GM23338 (cell line): ENCODE measurements around the gene ROR1. TPM values are rescaled to one million over a fixed set of nuclear protein-coding genes. Genes with fewer than 3 reads are reported as not detected.

Source experiments
- ATAC-seq: fragments of 200-7000 bp; cut with Tn5 transposase; 3 replicates; pipeline ENCODE4 v1.9.1; 2020
- DNase-seq: peaks from one replicate; pipeline ENCODE4 v3.0.0-alpha.2; 2015; ENCODE audit warnings: low spot score
- H2AFZ ChIP-seq: fragments of 200-600 bp; sonication (generic); 2 replicates; pipeline ENCODE4 v1.8.0; 2016; ENCODE audit warnings: antibody characterized with exemption, mild to moderate bottlenecking, moderate library complexity
- H3F3A ChIP-seq: fragments of 200-600 bp; sonication (generic); replicated peaks from 2 replicates; pipeline ENCODE4 v1.8.0; 2017; ENCODE audit warnings: antibody characterized with exemption, mixed run types, low read depth
- H3K27ac ChIP-seq: fragments of 200-600 bp; sonication (generic); 2 replicates; pipeline ENCODE4 v1.6.1; 2016; ENCODE audit warnings: low read depth
- H3K27me3 ChIP-seq: fragments of 200-600 bp; sonication (generic); 2 replicates; pipeline ENCODE4 v1.8.0; 2016; ENCODE audit warnings: mild to moderate bottlenecking, mixed run types, moderate library complexity; ENCODE audit not compliant: insufficient read depth
- H3K36me3 ChIP-seq: fragments of 200-600 bp; sonication (generic); 2 replicates; pipeline ENCODE4 v1.8.0; 2016; ENCODE audit warnings: mild to moderate bottlenecking; ENCODE audit not compliant: insufficient read depth
- H3K4me1 ChIP-seq: fragments of 200-600 bp; sonication (generic); 2 replicates; pipeline ENCODE4 v1.8.0; 2016; ENCODE audit warnings: mild to moderate bottlenecking, moderate library complexity; ENCODE audit not compliant: insufficient read depth
- H3K4me2 ChIP-seq: fragments of 200-600 bp; sonication (generic); 2 replicates; pipeline ENCODE4 v1.7.1; 2017; ENCODE audit warnings: mixed run types
- H3K4me3 ChIP-seq: fragments of 200-600 bp; sonication (generic); 2 replicates; pipeline ENCODE4 v1.6.1; 2016; ENCODE audit warnings: mixed run types
- H3K79me2 ChIP-seq: fragments of 200-600 bp; sonication (generic); replicated peaks from 2 replicates; pipeline ENCODE4 v1.8.0; 2017; ENCODE audit warnings: mild to moderate bottlenecking; ENCODE audit not compliant: insufficient read depth
- H3K9me2 ChIP-seq: fragments of 200-600 bp; sonication (generic); 2 replicates; pipeline ENCODE4 v1.8.0; 2017; ENCODE audit not compliant: insufficient read depth
- H4K20me1 ChIP-seq: fragments of 200-600 bp; sonication (generic); replicated peaks from 2 replicates; pipeline ENCODE4 v1.8.0; 2017; ENCODE audit warnings: mild to moderate bottlenecking; ENCODE audit not compliant: insufficient read depth
- H3K27ac Mint-ChIP-seq: 2 replicates; pipeline ENCODE4 v1.8.0; 2020; ENCODE audit warnings: inconsistent platforms, mild to moderate bottlenecking, moderate library complexity, mixed read lengths
- H3K27me3 Mint-ChIP-seq: 3 replicates; pipeline ENCODE4 v1.8.0; 2022; ENCODE audit warnings: low read depth, mild to moderate bottlenecking, moderate library complexity, mixed read lengths, inconsistent platforms; ENCODE audit not compliant: insufficient read depth, poor library complexity
- H3K36me3 Mint-ChIP-seq: 3 replicates; pipeline ENCODE4 v1.8.0; 2021; ENCODE audit warnings: low read depth, mild to moderate bottlenecking, inconsistent platforms, moderate library complexity, mixed read lengths
- H3K4me1 Mint-ChIP-seq: 3 replicates; pipeline ENCODE4 v1.8.0; 2020; ENCODE audit warnings: mild to moderate bottlenecking, inconsistent platforms, mixed read lengths
- H3K4me3 Mint-ChIP-seq: 3 replicates; pipeline ENCODE4 v1.8.0; 2021; ENCODE audit warnings: moderate library complexity, mild to moderate bottlenecking, inconsistent platforms, mixed read lengths
- H3K9me3 Mint-ChIP-seq: 3 replicates; pipeline ENCODE4 v1.8.0; 2020; ENCODE audit warnings: moderate library complexity, mild to moderate bottlenecking, inconsistent platforms, mixed read lengths
- CTCF ChIP-seq, 2 experiments: fragments of 200-600 bp in 1 of 2; sonication (generic) in 1 of 2; conservative IDR thresholded peaks; 2 replicates each; pipeline versions ENCODE4 v1.5.1 to v1.6.1; 2016 to 2017; ENCODE audit warnings: antibody characterized with exemption in 2 of 2, low read depth in 2 of 2, mild to moderate bottlenecking in 2 of 2, moderate library complexity in 1 of 2
- ETS1 ChIP-seq: IDR thresholded peaks from 2 replicates; pipeline ENCODE4 v1.6.1; 2016; ENCODE audit warnings: antibody characterized with exemption
- EZH2 ChIP-seq: fragments of 200-600 bp; sonication (generic); IDR thresholded peaks from one replicate; pipeline ENCODE4 v1.8.0; 2017; ENCODE audit warnings: antibody characterized with exemption, mild to moderate bottlenecking, low read depth; ENCODE audit not compliant: unreplicated experiment
- EZH2phosphoT487 ChIP-seq: fragments of 200-600 bp; sonication (generic); IDR thresholded peaks from one replicate; pipeline ENCODE4 v1.8.1; 2018; ENCODE audit warnings: antibody characterized with exemption; ENCODE audit not compliant: unreplicated experiment
- JUNB ChIP-seq: IDR thresholded peaks from one replicate; pipeline ENCODE4 v1.6.1; 2016; ENCODE audit warnings: antibody characterized with exemption; ENCODE audit not compliant: unreplicated experiment
- POLR2AphosphoS5 ChIP-seq: IDR thresholded peaks from 2 replicates; pipeline ENCODE4 v1.6.1; 2016; ENCODE audit warnings: antibody characterized with exemption, low read depth
- REST ChIP-seq: IDR thresholded peaks from one replicate; pipeline ENCODE4 v1.6.1; 2018; ENCODE audit warnings: antibody characterized with exemption; ENCODE audit not compliant: unreplicated experiment
- STAT1 ChIP-seq: IDR thresholded peaks from one replicate; pipeline ENCODE4 v1.6.1; 2016; ENCODE audit warnings: antibody characterized with exemption; ENCODE audit not compliant: unreplicated experiment
- ZNF114 ChIP-seq: fragments of 250-450 bp; sonication (Bioruptor Pico); IDR thresholded peaks from 2 replicates; pipeline ENCODE4 v1.5.0; 2020; ENCODE audit warnings: mild to moderate bottlenecking, moderate library complexity
- ZNF331 ChIP-seq: fragments of 250-450 bp; sonication (Bioruptor Pico); IDR thresholded peaks from 2 replicates; pipeline ENCODE4 v1.5.0; 2020; ENCODE audit warnings: low read depth, mild to moderate bottlenecking, moderate library complexity
- ZNF462 ChIP-seq: fragments of 250-450 bp; sonication (Bioruptor Pico); IDR thresholded peaks from 2 replicates; pipeline ENCODE4 v1.5.0; 2020; ENCODE audit warnings: mild to moderate bottlenecking, moderate library complexity
- polyA plus RNA-seq: library from polyadenylated mRNA; unstranded; fragments of >200 nt; fragmentation: Nextera tagmentation; extraction: Ambion mirVana; gene quantifications from 2 replicates; pipeline ENCODE4 v1.2.1, GENCODE V29; 2016
- total RNA-seq: library from RNA; depleted of rRNA; stranded (reverse); fragments of >200 nt; shearing (Covaris generic); gene quantifications from 2 replicates; pipeline ENCODE4 v1.2.3, GENCODE V29; 2014

The ROR1 gene
- total and polyA plus RNA-seq, 2 experiments from 2014 or later = 59.7 to 96.0 TPM

- peaks cover 87% of the 10 kb centered on the region for H3K4me1 Mint-ChIP-seq
These were observed 26.0 kb downstream of the ROR1 start for GRCh38 chr1:63799820-63800219.

More at GRCh38 chr1:63799820-63800219, 26.0 kb downstream of the ROR1 start:
- H3K9me2 ChIP-seq = no peaks in the 10 kb centered on the region
- H3K27me3 Mint-ChIP-seq = peaks cover 10% of the 10 kb centered on the region
- H2AFZ ChIP-seq = no peak overlapping the region
- H3K36me3 ChIP-seq = no peaks in the 10 kb centered on the region
- no peak overlapping the region for H3K4me2 ChIP-seq
- no peaks in the 10 kb centered on the region for H3K9me3 Mint-ChIP-seq
- H3K27ac ChIP-seq = no peak overlapping the region
- no peak for TF ChIP-seq EZH2
- TF ChIP-seq ETS1 = no peak
- TF ChIP-seq ZNF114 (CRISPR knock-in tag) = no peak
- no peak for TF ChIP-seq REST
- TF ChIP-seq JUNB = no peak
- no peak for TF ChIP-seq CTCF (conservative IDR thresholded peaks at IDR 0.05; ENCODE audit: low read depth in 2 of 2)
- no peak for TF ChIP-seq ZNF331 (CRISPR knock-in tag)
- no peak for TF ChIP-seq EZH2phosphoT487
- TF ChIP-seq POLR2AphosphoS5 = no peak
- no peak for TF ChIP-seq STAT1
- TF ChIP-seq ZNF462 = no peak
- no peak for DNase-seq
- ATAC-seq = no peak
- H3K4me1 ChIP-seq = peaks cover 92% of the 10 kb centered on the region
- H3K36me3 Mint-ChIP-seq = peaks cover 2% of the 10 kb centered on the region; the same call in 1 of the 3 replicates
- H4K20me1 ChIP-seq = peaks cover 35% of the 10 kb centered on the region
- peaks cover 100% of the 10 kb centered on the region for H3K79me2 ChIP-seq
- H3K4me3 ChIP-seq = no peak overlapping the region
- no peak overlapping the region for H3K4me3 Mint-ChIP-seq
- H3F3A ChIP-seq = no peaks in the 10 kb centered on the region
- no peak overlapping the region; the same call in 1 of the 2 replicates for H3K27ac Mint-ChIP-seq
- H3K27me3 ChIP-seq = no peaks in the 10 kb centered on the region
